ENCODE data around the gene ATP13A5. TPM values are rescaled to one million over a fixed set of nuclear protein-coding genes. Genes with fewer than 3 reads are reported as not detected.

Gene ATP13A5
- total RNA-seq (2021; fragmentation: NEBNext Ultra II Directional; extraction: Animal tissue kit (Norgen Biotek cat#: 25700)) (not detected in 2 replicates), polyA plus RNA-seq (2011; rRNA removed) (not detected in 2 replicates), polyA minus RNA-seq (2011; rRNA and poly(A)+ RNA removed) (not detected in 2 replicates)
- polyA plus RNA-seq (2011; cell fraction: cytosol; rRNA removed), result not detected
- polyA plus RNA-seq (2011; cell fraction: nucleus; rRNA removed), result not detected
- polyA plus RNA-seq (2012, experiment 1 of 2), result not detected in 4 replicates
- not detected for polyA plus RNA-seq (2012, experiment 2 of 2)
- polyA plus RNA-seq (2013, experiment 1 of 2), result not detected
- not detected for polyA plus RNA-seq (2013, experiment 2 of 2)
- polyA minus RNA-seq (2011; cell fraction: cytosol; rRNA and poly(A)+ RNA removed), result not detected
- not detected for polyA minus RNA-seq (2011; cell fraction: nucleus; rRNA and poly(A)+ RNA removed)
- long read RNA-seq, experiment 1, result 0 reads
- long read RNA-seq, experiment 2, result 0 reads

DNA sequence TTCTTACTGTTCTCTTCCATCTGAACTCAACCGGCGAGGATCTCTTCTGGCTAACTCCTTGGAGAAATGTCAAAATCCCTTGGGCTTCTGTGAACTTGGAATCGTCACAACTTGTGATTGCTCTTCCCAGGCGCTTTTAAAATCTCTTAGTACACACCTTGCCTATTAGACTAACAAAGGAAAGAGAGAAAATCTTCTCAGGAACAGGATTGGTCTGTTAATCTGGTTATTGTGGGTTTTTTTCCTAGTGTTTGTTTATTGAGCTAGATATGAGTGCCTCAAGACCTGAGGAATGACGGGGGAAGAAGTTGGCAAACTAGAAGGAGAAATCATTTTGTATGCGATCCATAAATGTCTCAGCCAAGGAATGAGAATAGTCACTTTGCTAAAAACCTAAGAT lies at the start of gene ATP13A5:
ATP13A5 (minus strand) TSS at position 48 of the 400 bp plus-strand sequence; CDS start at position 20, 28 bp downstream.
- no peak within 1 kb of the TSS for H2BK12ac ChIP-seq (ENCODE audit: low read depth, low read length)
- H3K27ac ChIP-seq (ENCODE audit: low read depth, low read length), result no peak within 1 kb of the TSS
- POLR2A ChIA-PET (ENCODE audit: partially characterized antibody), result no interaction called here
- TF ChIP-seq POU5F1 (IDR thresholded peaks at IDR 0.05; ENCODE audit: low read depth, low read length) (no peak), BACH1 (IDR thresholded peaks at IDR 0.05; ENCODE audit: low read length) (no peak), CBX8 (IDR thresholded peaks at IDR 0.05; ENCODE audit: borderline replicate concordance, low read depth, low read length) (no peak), EP300 (IDR thresholded peaks at IDR 0.05; ENCODE audit: borderline replicate concordance in 1 of 2, low read depth in 2 of 2, low read length in 2 of 2) (no peak), KDM4A (IDR thresholded peaks at IDR 0.05; ENCODE audit: low read depth, low read length, severe bottlenecking) (no peak), SUZ12 (IDR thresholded peaks at IDR 0.05; ENCODE audit: low read length) (no peak)
- no peaks in the 10 kb centered on the region for H3K9me3 ChIP-seq (ENCODE audit: insufficient read depth in 2 of 2, low read depth in 1 of 2, low read length in 1 of 2)
- no peaks in the 10 kb centered on the region for H3K79me1 ChIP-seq (ENCODE audit: low read depth, low read length)
- no peaks in the 10 kb centered on the region; the same call in 1 of the 2 replicates for H3K23me2 ChIP-seq (ENCODE audit: low read depth, low read length)
- no peaks in the 10 kb centered on the region for H4K20me1 ChIP-seq (replicated peaks in 1 of 2; ENCODE audit: control insufficient read depth in 1 of 2, insufficient read depth in 2 of 2, low read length in 2 of 2)
- no peaks in the 10 kb centered on the region for H3K79me2 ChIP-seq (ENCODE audit: control insufficient read depth in 1 of 2, insufficient read depth in 2 of 2, low read length in 2 of 2)
- 74% methylated on average over 6 of the region's 6 CpGs; no CpG with 5 or more reads in 1 of the 2 experiments for WGBS, 2 experiments (ENCODE audit: extremely low coverage in 1 of 2, insufficient coverage in 1 of 2, insufficient read length in 1 of 2, insufficient replicate concordance in 2 of 2, low coverage in 1 of 2, low lambda C conversion rate in 2 of 2, missing lambda C conversion rate in 1 of 2)
- H3K4me2 ChIP-seq (ENCODE audit: insufficient read depth in 1 of 2, low read depth in 2 of 2, low read length in 2 of 2), result no peak within 1 kb of the TSS; a peak in 1 of 4 replicates
- no peak within 1 kb of the TSS for H2BK15ac ChIP-seq (ENCODE audit: low read length)
- H3K36me3 ChIP-seq (ENCODE audit: control insufficient read depth in 2 of 4, insufficient read depth in 4 of 4, low read length in 3 of 4), result no peaks in the 10 kb centered on the region
- H3K4ac ChIP-seq (replicated peaks; ENCODE audit: insufficient read length, low read depth, low read length), result no peak within 1 kb of the TSS
- H3K14ac ChIP-seq (ENCODE audit: insufficient read length), result no peak within 1 kb of the TSS
- CTCF ChIA-PET (ENCODE audit: partially characterized antibody), result no interaction called here
- no peaks in the 10 kb centered on the region for H3K27me3 ChIP-seq (replicated peaks in 1 of 4; ENCODE audit: control insufficient read depth in 3 of 4, extremely low read depth in 1 of 4, insufficient read depth in 3 of 4, low read length in 3 of 4)
- H2AK5ac ChIP-seq (ENCODE audit: low read depth, low read length), result no peak within 1 kb of the TSS
- FAIRE-seq (no peak), DNase-seq (ENCODE audit: low read depth in 1 of 2, low spot score in 2 of 2) (no peak)
- H4K5ac ChIP-seq (ENCODE audit: insufficient read length, low read depth, low read length), result no peak within 1 kb of the TSS
- no peak within 1 kb of the TSS for H2BK5ac ChIP-seq (ENCODE audit: low read depth, low read length)
- no peak within 1 kb of the TSS for H4K91ac ChIP-seq (replicated peaks; ENCODE audit: insufficient read length, low read length)
- no peak within 1 kb of the TSS for H3K23ac ChIP-seq (ENCODE audit: insufficient read length)
- H2BK120ac ChIP-seq (replicated peaks; ENCODE audit: low read depth, low read length), result no peak within 1 kb of the TSS
- peak within 1 kb of the TSS; percentile 6; the same call in 1 of the 2 replicates for H2AFZ ChIP-seq (ENCODE audit: low read length)
- no peak within 1 kb of the TSS for H3K4me3 ChIP-seq (ENCODE audit: extremely low read depth in 1 of 4, insufficient read depth in 2 of 4, low read depth in 3 of 4, low read length in 4 of 4)
- H4K8ac ChIP-seq (ENCODE audit: extremely low read depth, insufficient read depth, low read length), result no peak within 1 kb of the TSS
- H3K18ac ChIP-seq (ENCODE audit: extremely low read depth, low read length), result no peak within 1 kb of the TSS
- no peak within 1 kb of the TSS for H3K56ac ChIP-seq (replicated peaks; ENCODE audit: insufficient read length, low read depth, low read length)
- no peak within 1 kb of the TSS for H2BK20ac ChIP-seq (ENCODE audit: low read length)
- H3K9ac ChIP-seq (replicated peaks in 1 of 4; ENCODE audit: extremely low read depth in 1 of 4, low read depth in 3 of 4, low read length in 3 of 4), result no peak within 1 kb of the TSS
- peaks cover 0 to 7% (median 6%) of the 10 kb centered on the region in 4 experiments; a peak in 5 of 7 replicates for H3K4me1 ChIP-seq (replicated peaks in 1 of 4; ENCODE audit: control insufficient read depth in 3 of 4, insufficient read depth in 4 of 4, low read length in 3 of 4)
